ENCODE measurements around the gene TSNAX.

TSNAX gene

DNA sequence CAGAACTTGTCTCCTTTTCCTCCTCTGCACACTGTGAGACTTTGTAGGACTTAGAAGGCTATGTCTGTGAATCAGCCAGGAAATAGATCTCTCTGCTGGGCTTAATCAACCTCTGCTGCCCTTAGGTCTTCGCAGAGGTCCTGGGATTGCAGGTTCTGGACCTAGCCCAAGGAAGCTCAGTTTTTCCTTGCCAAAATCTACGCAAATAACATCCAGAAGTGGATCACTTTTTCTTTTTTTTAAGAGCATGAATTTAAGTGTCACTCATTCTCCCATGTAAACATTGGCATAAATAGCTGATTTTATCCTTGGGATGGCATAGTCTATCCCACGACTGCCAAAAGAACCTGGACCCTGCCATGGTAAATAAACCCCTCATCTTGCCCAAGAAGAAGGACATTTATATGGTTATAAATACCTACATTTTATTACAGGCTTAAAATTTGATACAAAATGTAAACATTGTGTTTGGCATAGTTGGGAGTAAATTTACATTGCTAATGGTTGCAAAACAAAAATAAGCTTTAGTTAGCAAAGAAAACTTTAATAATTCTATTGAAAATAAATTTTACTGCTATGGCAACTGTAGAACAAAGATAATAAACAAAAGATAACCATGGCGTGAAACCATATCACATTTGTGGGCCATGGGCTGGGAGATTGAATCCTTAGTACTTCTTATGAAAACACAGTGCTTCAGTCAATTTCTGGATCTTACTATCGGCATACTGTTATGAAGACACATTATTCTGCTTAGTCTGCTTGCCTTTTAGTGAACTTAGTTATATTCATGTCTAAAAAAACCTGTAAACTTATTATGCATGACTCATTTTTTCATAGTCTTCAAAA, 73.6 kb downstream of the TSNAX start:
- DNase-seq (ENCODE audit: low read depth in 3 of 3, low spot score in 1 of 3) = no peak

DNA sequence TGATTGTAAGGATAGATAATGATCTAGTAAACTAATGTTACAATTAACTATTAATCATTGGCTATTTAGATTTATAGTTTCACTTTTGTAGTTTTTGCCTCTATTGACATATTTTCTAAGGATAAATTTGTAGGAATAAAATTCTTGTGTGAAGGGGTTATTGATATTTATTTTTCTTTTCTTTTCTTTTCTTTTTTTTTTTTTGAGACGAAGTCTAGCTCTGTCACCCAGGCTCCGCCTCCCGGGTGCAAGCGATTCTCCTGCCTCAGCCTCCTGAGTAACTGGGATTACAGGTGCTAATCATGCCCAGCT, 74.2 kb downstream of the TSNAX start:
- DNase-seq (ENCODE audit: low read depth in 3 of 3, low spot score in 1 of 3) = no peak

DNA sequence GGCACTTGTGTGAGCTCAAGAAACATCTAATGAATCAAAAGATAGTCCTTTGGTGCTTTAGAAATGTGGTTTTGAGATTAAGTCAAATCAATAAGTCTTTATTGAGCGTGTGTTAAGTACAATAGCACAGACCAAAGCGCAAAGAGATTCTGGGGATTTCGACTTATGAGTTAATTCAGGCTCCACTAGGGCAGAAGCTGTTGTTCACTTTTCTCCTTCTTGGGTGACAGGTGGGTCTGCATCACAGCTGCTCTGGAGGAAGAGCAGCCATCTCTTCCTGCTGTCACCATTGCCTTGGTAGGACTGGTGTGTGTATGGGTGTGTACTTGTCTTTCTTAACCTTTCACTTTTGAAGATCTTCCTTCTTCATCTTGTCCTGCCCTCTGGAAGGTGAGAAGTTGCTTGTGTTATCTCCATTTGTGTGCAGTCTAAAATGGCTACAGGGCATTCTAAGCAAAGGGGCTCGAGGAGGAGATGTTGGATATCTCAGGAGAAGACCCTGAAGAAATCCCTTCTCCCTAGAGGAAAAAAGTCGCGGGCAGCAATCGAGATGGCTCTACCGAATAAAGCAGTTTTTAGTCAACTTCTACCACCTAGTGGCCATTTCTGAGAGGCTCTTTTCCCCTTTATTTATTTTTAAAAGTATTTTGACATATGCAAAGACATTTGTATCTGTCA, 75.3 kb downstream of the TSNAX start:
- DNase-seq (ENCODE audit: low read depth in 3 of 3, low spot score in 1 of 3) = peak in 1 of 3 donors; percentile 6

DNA sequence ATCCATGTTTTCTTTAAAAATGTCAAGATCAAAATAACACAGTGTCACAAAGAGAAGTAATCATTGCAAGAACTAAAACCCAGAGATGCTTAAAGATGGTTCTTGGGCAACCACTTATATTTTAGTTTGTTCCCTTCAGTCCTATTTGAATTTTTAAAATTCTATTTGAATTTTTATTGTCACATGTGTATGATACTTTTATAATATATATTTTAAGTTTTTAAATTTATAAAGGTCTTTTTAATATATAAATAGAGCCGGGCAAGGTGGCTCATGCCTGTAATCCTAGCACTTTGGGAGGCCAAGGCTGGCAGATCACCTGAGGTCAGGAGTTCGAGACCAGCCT, 75.8 kb downstream of the TSNAX start:
- DNase-seq (ENCODE audit: low read depth in 3 of 3, low spot score in 1 of 3) = no peak

GRCh38 chr1:231605149-231606100, 77.0 kb downstream of the TSNAX start:
- DNase-seq (ENCODE audit: low read depth in 3 of 3, low spot score in 1 of 3) = no peak

GRCh38 chr1:231606712-231607111, 78.2 kb downstream of the TSNAX start:
- DNase-seq (ENCODE audit: low read depth in 3 of 3, low spot score in 1 of 3) = no peak

- no peak for DNase-seq (ENCODE audit: low read depth in 3 of 3, low spot score in 1 of 3)
Measured at GRCh38 chr1:231610388-231610787, 81.9 kb downstream of the TSNAX start.

GRCh38 chr1:231611111-231611510, 82.6 kb downstream of the TSNAX start:
- no peak for DNase-seq (ENCODE audit: low read depth in 3 of 3, low spot score in 1 of 3)

DNA sequence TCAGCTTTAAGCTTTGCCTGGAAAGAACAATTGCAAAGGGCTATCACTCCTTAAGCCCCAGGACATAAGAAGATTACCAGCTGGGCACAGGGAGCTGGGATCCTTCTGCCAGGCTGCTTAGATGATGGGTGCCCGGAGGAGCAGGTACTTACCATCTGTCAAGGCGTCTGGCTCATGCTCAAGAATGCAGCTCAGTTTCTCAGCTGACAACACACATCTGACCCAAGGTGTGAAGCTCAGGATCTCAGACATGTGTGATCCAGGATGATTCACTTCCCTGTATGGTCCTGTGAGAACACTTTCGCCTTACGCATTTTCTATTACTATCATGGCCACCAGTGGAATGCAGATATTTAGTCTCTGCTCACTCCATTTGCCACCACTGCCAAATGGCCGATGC, 83.4 kb downstream of the TSNAX start:
- DNase-seq (ENCODE audit: low read depth in 3 of 3, low spot score in 1 of 3) = no peak

- peak in 1 of 3 donors; percentile 5 for DNase-seq (ENCODE audit: low read depth in 3 of 3, low spot score in 1 of 3)
Measured at GRCh38 chr1:231612393-231613089, 84.1 kb downstream of the TSNAX start.

DNA sequence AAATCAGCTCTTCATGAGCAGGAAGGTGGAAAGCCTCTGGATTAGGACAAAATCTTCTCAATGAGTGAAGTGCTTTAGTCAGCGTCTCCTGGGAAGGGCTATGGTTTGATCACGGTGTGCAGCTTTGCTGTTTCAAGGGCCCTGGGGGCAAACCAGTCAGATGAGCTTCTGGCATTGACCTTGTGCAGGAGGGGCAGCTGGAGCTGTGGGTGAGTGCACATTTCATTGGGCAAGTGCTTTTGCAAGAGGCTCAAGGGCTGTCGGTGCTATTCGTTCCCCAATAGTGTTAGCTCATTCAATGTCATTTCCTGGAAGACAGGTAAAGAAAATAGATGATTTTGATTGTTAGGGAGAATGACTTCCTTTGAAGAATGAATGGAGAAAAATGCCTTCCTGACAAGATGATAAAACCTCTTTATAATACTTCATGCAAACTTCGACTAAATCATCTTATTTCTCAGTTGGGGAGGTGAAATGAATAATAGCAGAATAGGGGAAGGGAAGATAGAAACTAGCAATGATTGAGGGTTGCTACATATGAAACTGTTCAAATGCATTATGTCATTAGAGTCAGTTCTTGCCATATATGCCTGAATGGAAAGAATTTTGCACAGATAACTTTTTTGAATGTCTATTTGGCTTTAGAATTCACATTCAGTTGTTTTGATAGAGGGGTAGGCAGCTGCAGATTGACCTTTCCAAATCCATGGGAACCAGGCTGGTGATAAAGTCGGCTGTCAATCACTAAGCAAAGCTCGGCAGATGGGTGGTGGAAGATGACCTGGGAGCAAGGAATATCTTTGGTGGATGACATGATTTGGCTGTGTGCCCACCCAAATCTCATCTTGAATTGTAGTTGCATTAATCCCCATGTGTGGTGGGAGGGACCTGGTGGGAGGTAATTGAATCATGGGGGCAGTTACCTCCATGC, 85.2 kb downstream of the TSNAX start:
- no peak for DNase-seq (ENCODE audit: low read depth in 3 of 3, low spot score in 1 of 3)
